Caco-2 (cell line): ENCODE data around the gene MCUB. TPM values are rescaled to one million over a fixed set of nuclear protein-coding genes. Genes with fewer than 3 reads are reported as not detected.
"Not testable (repeated sequence)": the region's sequence is repeated elsewhere in the genome, so short reads cannot be mapped to it uniquely, and the experiment has no call there.

Source experiments
- BruUV-seq: library from RNA; stranded (reverse); fragments of 400-500 nt; replicated peaks from 2 replicates; lab custom pipeline; 2021; lab: Mats Ljungman, UMichigan
- CTCF ChIA-PET: fragments of 300-600 bp; sonication (Branson Sonifier 250); formaldehyde crosslinking; loops from one replicate; lab custom pipeline; 2022; ENCODE audit warnings: antibody characterized with exemption; lab: Charles Lee
- POLR2A ChIA-PET: fragments of 300-600 bp; sonication (Branson Sonifier 250); formaldehyde crosslinking; loops from one replicate; lab custom pipeline; 2022; ENCODE audit warnings: antibody characterized with exemption; lab: Charles Lee
- DNase-seq, 2 experiments: peaks; one replicate each; pipeline versions ENCODE4 v3.0.0 to v3.0.0-alpha.2; 2020 to 2022
- H3K27me3 ChIP-seq: replicated peaks from 2 replicates; pipeline ENCODE4 v1.6.0; 2011; ENCODE audit warnings: low read length; ENCODE audit not compliant: control insufficient read depth, insufficient read depth
- H3K36me3 ChIP-seq: 2 replicates; pipeline ENCODE4 v1.5.1; 2011; ENCODE audit warnings: low read length; ENCODE audit not compliant: control insufficient read depth, insufficient read depth
- H3K4me1 ChIP-seq: fragments of 250-450 bp; sonication (Bioruptor Pico); 2 replicates; pipeline ENCODE4 v1.5.1; 2020; ENCODE audit warnings: mild to moderate bottlenecking
- H3K4me3 ChIP-seq: 2 replicates; pipeline ENCODE4 v1.5.1; 2011; ENCODE audit warnings: low read depth, mild to moderate bottlenecking, control low read depth, low read length
- H3K9me3 ChIP-seq: fragments of 250-450 bp; sonication (Bioruptor Pico); 2 replicates; pipeline ENCODE4 v1.5.1; 2020; ENCODE audit warnings: mild to moderate bottlenecking, moderate library complexity
- H3K27ac Mint-ChIP-seq: one replicate; pipeline ENCODE4 v1.8.0; 2022; ENCODE audit warnings: mixed read lengths; ENCODE audit not compliant: unreplicated experiment
- H3K27me3 Mint-ChIP-seq: one replicate; pipeline ENCODE4 v1.8.0; 2022; ENCODE audit warnings: mixed read lengths; ENCODE audit not compliant: insufficient read depth, unreplicated experiment
- H3K36me3 Mint-ChIP-seq: one replicate; pipeline ENCODE4 v1.8.0; 2022; ENCODE audit warnings: mild to moderate bottlenecking, mixed read lengths; ENCODE audit not compliant: insufficient read depth, unreplicated experiment
- H3K4me1 Mint-ChIP-seq: one replicate; pipeline ENCODE4 v1.8.0; 2022; ENCODE audit warnings: low read depth, mixed read lengths; ENCODE audit not compliant: unreplicated experiment
- H3K4me3 Mint-ChIP-seq: one replicate; pipeline ENCODE4 v1.8.0; 2022; ENCODE audit warnings: mild to moderate bottlenecking, moderate library complexity, mixed read lengths; ENCODE audit not compliant: unreplicated experiment
- H3K9me3 Mint-ChIP-seq: one replicate; pipeline ENCODE4 v1.8.0; 2022; ENCODE audit warnings: mixed read lengths; ENCODE audit not compliant: unreplicated experiment
- intact Hi-C: fragments of 100-400 bp; cut with micrococcal nuclease; formaldehyde crosslinking; loops from one replicate; pipeline ENCODE4 v1.10.0; 2022; ENCODE audit not compliant: unreplicated experiment
- total RNA-seq: library from RNA; stranded (reverse); gene quantifications from 2 replicates; pipeline ENCODE4 v1.2.3, GENCODE V29; 2022
- TF ChIP-seq, protein P1 (sequence below), 2 experiments: fragments of 200-600 bp in 1 of 2; IDR thresholded peaks; 1 replicate in 1 of 2; 2 replicates in 1 of 2; pipeline versions ENCODE4 v1.5.1 to v1.8.0; 2011 to 2022; ENCODE audit warnings: antibody characterized with exemption in 1 of 2, control low read depth in 1 of 2, inconsistent platforms in 1 of 2, low read depth in 1 of 2, low read length in 1 of 2, mild to moderate bottlenecking in 1 of 2, moderate library complexity in 1 of 2; ENCODE audit not compliant: insufficient read depth in 1 of 2, severe bottlenecking in 1 of 2, unreplicated experiment in 1 of 2

MCUB gene
- total RNA-seq, 1 experiment from 2014 or later = 3.6 TPM

DNA sequence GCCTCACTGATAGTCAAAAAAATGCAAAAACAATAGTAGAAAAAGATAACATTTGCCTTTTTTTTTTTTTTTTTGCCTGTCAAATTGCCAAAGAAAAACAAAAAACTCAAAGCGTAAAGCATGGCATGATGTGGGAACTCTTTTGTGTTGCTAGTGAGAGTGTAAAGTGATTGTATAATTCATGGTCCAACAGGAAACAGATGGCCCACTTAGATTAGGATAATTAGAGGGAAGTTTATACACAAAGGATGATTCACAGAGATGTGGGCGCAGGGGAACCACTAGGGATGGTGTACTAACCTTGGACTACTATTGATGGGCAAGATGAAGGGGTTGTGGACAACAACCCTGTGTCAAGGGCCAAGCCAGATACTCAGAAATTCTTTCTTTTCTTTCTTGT, 16.4 kb downstream of the MCUB start:
- Mint-ChIP-seq H3K27me3 (peaks cover 3% of the 10 kb centered on the region), H3K27ac (no peak overlapping the region), H3K9me3 (no peaks in the 10 kb centered on the region), H3K4me3 (no peak overlapping the region), H3K4me1 (no peaks in the 10 kb centered on the region), H3K36me3 (no peaks in the 10 kb centered on the region)
- H3K36me3 ChIP-seq = no peaks in the 10 kb centered on the region
- TF ChIP-seq, protein P1, sequence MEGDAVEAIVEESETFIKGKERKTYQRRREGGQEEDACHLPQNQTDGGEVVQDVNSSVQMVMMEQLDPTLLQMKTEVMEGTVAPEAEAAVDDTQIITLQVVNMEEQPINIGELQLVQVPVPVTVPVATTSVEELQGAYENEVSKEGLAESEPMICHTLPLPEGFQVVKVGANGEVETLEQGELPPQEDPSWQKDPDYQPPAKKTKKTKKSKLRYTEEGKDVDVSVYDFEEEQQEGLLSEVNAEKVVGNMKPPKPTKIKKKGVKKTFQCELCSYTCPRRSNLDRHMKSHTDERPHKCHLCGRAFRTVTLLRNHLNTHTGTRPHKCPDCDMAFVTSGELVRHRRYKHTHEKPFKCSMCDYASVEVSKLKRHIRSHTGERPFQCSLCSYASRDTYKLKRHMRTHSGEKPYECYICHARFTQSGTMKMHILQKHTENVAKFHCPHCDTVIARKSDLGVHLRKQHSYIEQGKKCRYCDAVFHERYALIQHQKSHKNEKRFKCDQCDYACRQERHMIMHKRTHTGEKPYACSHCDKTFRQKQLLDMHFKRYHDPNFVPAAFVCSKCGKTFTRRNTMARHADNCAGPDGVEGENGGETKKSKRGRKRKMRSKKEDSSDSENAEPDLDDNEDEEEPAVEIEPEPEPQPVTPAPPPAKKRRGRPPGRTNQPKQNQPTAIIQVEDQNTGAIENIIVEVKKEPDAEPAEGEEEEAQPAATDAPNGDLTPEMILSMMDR (IDR thresholded peaks at IDR 0.05; ENCODE audit: insufficient read depth in 1 of 2, low read depth in 1 of 2, low read length in 1 of 2, severe bottlenecking in 1 of 2, unreplicated experiment in 1 of 2) = no peak
- intact Hi-C loops = no loop called here
- H3K9me3 ChIP-seq = no peaks in the 10 kb centered on the region
- POLR2A ChIA-PET = no interaction called here
- no TSS peak for BruUV-seq
- H3K27me3 ChIP-seq = no peaks in the 10 kb centered on the region
- no peak overlapping the region for H3K4me3 ChIP-seq
- CTCF ChIA-PET = no interaction called here
- H3K4me1 ChIP-seq = no peaks in the 10 kb centered on the region
- no peak for DNase-seq

DNA sequence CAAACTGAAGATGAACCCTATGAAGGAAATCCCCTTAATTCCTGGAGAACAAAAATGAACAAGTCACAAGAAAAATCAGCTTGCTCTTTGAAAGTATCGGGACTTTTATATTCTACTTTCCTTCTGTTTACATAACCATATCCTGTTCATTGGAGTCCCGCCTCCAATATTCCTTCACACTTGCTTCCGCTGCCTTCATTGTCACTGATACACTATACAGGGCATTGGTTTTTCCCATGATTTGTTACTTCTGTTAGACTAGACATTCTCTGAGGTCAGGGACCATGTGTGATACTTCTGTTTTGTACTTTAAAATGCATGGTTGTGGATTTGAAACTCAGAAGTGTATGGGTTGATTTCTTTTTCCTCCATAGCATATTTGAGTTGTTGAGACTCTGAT, 18.8 kb downstream of the MCUB start:
- H3K36me3 Mint-ChIP-seq = no peaks in the 10 kb centered on the region
- ChIA-PET CTCF (no interaction called here), POLR2A (no interaction called here)
- Histone ChIP-seq H3K9me3 (no peaks in the 10 kb centered on the region), H3K27me3 (no peaks in the 10 kb centered on the region), H3K36me3 (no peaks in the 10 kb centered on the region), H3K4me3 (no peak overlapping the region), H3K4me1 (no peaks in the 10 kb centered on the region)
- intact Hi-C loops = no loop called here
- no peaks in the 10 kb centered on the region for H3K9me3 Mint-ChIP-seq
- TF ChIP-seq, protein P1 (IDR thresholded peaks at IDR 0.05; ENCODE audit: insufficient read depth in 1 of 2, low read depth in 1 of 2, low read length in 1 of 2, severe bottlenecking in 1 of 2, unreplicated experiment in 1 of 2) = no peak
- BruUV-seq = no TSS peak
- no peak overlapping the region for H3K4me3 Mint-ChIP-seq
- no peak overlapping the region for H3K27ac Mint-ChIP-seq
- H3K27me3 Mint-ChIP-seq = peaks cover 3% of the 10 kb centered on the region
- no peaks in the 10 kb centered on the region for H3K4me1 Mint-ChIP-seq
- DNase-seq = no peak

DNA sequence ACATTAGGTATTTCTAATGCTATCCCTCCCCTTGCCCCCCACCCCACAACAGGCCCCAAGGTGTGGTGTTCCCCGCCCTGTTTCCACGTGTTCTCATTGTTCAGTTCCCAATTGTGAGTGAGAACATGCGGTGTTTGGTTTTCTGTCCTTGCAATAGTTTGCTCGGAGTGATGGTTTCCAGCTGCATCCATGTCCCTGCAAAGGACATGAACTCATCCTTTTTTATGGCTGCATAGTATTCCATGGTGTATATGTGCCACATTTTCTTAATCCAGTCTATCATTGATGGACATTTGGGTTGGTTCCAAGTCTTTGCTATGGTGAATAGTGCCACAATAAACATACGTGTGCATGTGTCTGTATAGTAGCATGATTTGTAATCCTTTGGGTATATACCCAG, 20.0 kb downstream of the MCUB start:
- POLR2A ChIA-PET, H3K27me3 Mint-ChIP-seq, H3K9me3 Mint-ChIP-seq, H3K36me3 ChIP-seq, H3K9me3 ChIP-seq, CTCF ChIA-PET, DNase-seq, H3K36me3 Mint-ChIP-seq, H3K4me1 ChIP-seq, H3K4me1 Mint-ChIP-seq, H3K4me3 Mint-ChIP-seq, intact Hi-C loops, BruUV-seq, H3K27ac Mint-ChIP-seq, H3K4me3 ChIP-seq, H3K27me3 ChIP-seq: not testable (repeated sequence)

DNA sequence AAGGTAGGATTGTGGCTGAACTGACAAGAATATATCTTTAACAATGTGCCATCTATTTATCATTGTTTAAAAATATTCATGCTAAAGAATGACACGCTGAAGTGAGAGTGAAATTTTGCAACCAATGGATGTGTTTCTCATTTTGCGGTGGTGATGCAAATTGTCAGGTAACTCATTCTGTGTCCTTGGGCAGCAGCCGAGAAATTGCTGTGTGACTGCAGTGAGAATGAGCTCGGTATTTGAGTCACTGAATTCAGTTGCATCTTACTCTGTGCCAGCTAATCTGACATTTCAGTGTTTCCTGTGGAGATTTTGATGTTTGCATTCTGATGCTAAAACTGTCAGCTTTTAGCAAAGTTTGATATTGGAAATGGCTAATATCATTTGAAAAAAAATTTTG, 28.1 kb downstream of the MCUB start:
- H3K4me3 Mint-ChIP-seq = no peak overlapping the region
- no peaks in the 10 kb centered on the region for H3K36me3 ChIP-seq
- no peak overlapping the region for H3K27ac Mint-ChIP-seq
- TF ChIP-seq, protein P1 (IDR thresholded peaks at IDR 0.05; ENCODE audit: insufficient read depth in 1 of 2, low read depth in 1 of 2, low read length in 1 of 2, severe bottlenecking in 1 of 2, unreplicated experiment in 1 of 2) = no peak
- no peak for DNase-seq
- no peaks in the 10 kb centered on the region for H3K36me3 Mint-ChIP-seq
- H3K4me1 ChIP-seq = peaks cover 9% of the 10 kb centered on the region; the same call in 1 of the 2 replicates
- ChIA-PET POLR2A (no interaction called here), CTCF (no interaction called here)
- no TSS peak for BruUV-seq
- H3K4me3 ChIP-seq = no peak overlapping the region
- no peaks in the 10 kb centered on the region for H3K27me3 ChIP-seq
- H3K27me3 Mint-ChIP-seq = peaks cover 5% of the 10 kb centered on the region
- no peaks in the 10 kb centered on the region for H3K9me3 ChIP-seq
- intact Hi-C loops = no loop called here
- H3K9me3 Mint-ChIP-seq = no peaks in the 10 kb centered on the region
- H3K4me1 Mint-ChIP-seq = no peaks in the 10 kb centered on the region
